Mesenchymal stem cell (in vitro differentiated cells and primary cell): Measurements from ENCODE around the gene TTC23L.

Source experiments
- DNase-seq: peaks from one replicate; pipeline ENCODE4 v3.0.0-alpha.2; 2013
- H2AFZ ChIP-seq: one replicate; pipeline ENCODE4 v1.6.1; 2013; ENCODE audit warnings: low read depth, mild to moderate bottlenecking, control low read depth, inconsistent platforms, low read length, moderate library complexity
- H2AK5ac ChIP-seq: 2 replicates; pipeline ENCODE4 v1.6.1; 2013; ENCODE audit warnings: low read length, moderate library complexity, mild to moderate bottlenecking, inconsistent platforms; ENCODE audit not compliant: severe bottlenecking
- H2BK120ac ChIP-seq: one replicate; pipeline ENCODE4 v1.6.1; 2013; ENCODE audit warnings: low read depth, mild to moderate bottlenecking, inconsistent platforms, low read length, moderate library complexity
- H2BK12ac ChIP-seq, 2 experiments: one replicate each; pipeline ENCODE4 v1.6.1; 2013; ENCODE audit warnings: inconsistent platforms in 2 of 2, low read length in 2 of 2, mild to moderate bottlenecking in 2 of 2, moderate library complexity in 2 of 2, control low read depth in 1 of 2
- H2BK15ac ChIP-seq: one replicate; pipeline ENCODE4 v1.6.1; 2013; ENCODE audit warnings: mild to moderate bottlenecking, low read depth, inconsistent platforms; ENCODE audit not compliant: poor library complexity, severe bottlenecking
- H2BK5ac ChIP-seq: 2 replicates; pipeline ENCODE4 v1.6.1; 2013; ENCODE audit warnings: low read depth, mild to moderate bottlenecking, low read length, control low read depth, inconsistent platforms; ENCODE audit not compliant: poor library complexity, severe bottlenecking
- H3K14ac ChIP-seq, 2 experiments: one replicate each; pipeline ENCODE4 v1.6.1; 2013; ENCODE audit warnings: inconsistent platforms in 2 of 2, low read length in 2 of 2, control low read depth in 1 of 2, mild to moderate bottlenecking in 1 of 2, moderate library complexity in 1 of 2
- H3K18ac ChIP-seq, 2 experiments: one replicate each; pipeline ENCODE4 v1.6.1; 2013; ENCODE audit warnings: inconsistent platforms in 2 of 2, low read length in 2 of 2, control low read depth in 1 of 2, low read depth in 1 of 2, mild to moderate bottlenecking in 1 of 2
- H3K23ac ChIP-seq, 2 experiments: one replicate each; pipeline ENCODE4 v1.6.1; 2013; ENCODE audit warnings: inconsistent platforms in 2 of 2, low read length in 2 of 2, mild to moderate bottlenecking in 2 of 2, moderate library complexity in 2 of 2, control low read depth in 1 of 2
- H3K27ac ChIP-seq: 2 replicates; pipeline ENCODE4 v1.5.1; 2013; ENCODE audit warnings: mild to moderate bottlenecking, moderate library complexity, low read length, control low read depth, inconsistent platforms; ENCODE audit not compliant: poor library complexity, severe bottlenecking
- H3K27me3 ChIP-seq, 2 experiments: 2 replicates each; pipeline versions ENCODE4 v1.6.1 to v1.7.0; 2013; ENCODE audit warnings: low read length in 2 of 2, mild to moderate bottlenecking in 2 of 2, moderate library complexity in 2 of 2, control low read depth in 1 of 2, inconsistent platforms in 1 of 2; ENCODE audit not compliant: control insufficient read depth in 1 of 2, insufficient read depth in 1 of 2
- H3K36me3 ChIP-seq, 2 experiments: 2 replicates each; pipeline versions ENCODE4 v1.6.1 to v1.7.0; 2013; ENCODE audit warnings: low read length in 2 of 2, control low read depth in 1 of 2, inconsistent platforms in 1 of 2, low read depth in 1 of 2, mild to moderate bottlenecking in 1 of 2; ENCODE audit not compliant: insufficient read depth in 2 of 2, control insufficient read depth in 1 of 2
- H3K4ac ChIP-seq, 2 experiments: one replicate each; pipeline ENCODE4 v1.6.1; 2013; ENCODE audit warnings: inconsistent platforms in 2 of 2, low read length in 2 of 2, mild to moderate bottlenecking in 2 of 2, moderate library complexity in 2 of 2, control low read depth in 1 of 2, low read depth in 1 of 2
- H3K4me1 ChIP-seq: 2 replicates; pipeline ENCODE4 v1.6.1; 2013; ENCODE audit warnings: low read depth, low read length, control low read depth; ENCODE audit not compliant: control insufficient read depth, insufficient read depth
- H3K4me2 ChIP-seq: 2 replicates; pipeline ENCODE4 v1.6.1; 2013; ENCODE audit warnings: low read length, mild to moderate bottlenecking, inconsistent platforms; ENCODE audit not compliant: poor library complexity, severe bottlenecking
- H3K4me3 ChIP-seq, 2 experiments: 2 replicates each; pipeline versions ENCODE4 v1.5.1 to v1.7.0; 2013; ENCODE audit warnings: low read length in 2 of 2, mild to moderate bottlenecking in 2 of 2, control low read depth in 1 of 2, low read depth in 1 of 2; ENCODE audit not compliant: insufficient read depth in 1 of 2
- H3K79me1 ChIP-seq: replicated peaks from 2 replicates; pipeline ENCODE4 v1.6.1; 2013; ENCODE audit warnings: mild to moderate bottlenecking, control low read depth, low read length, inconsistent platforms; ENCODE audit not compliant: poor library complexity, severe bottlenecking
- H3K9ac ChIP-seq: 2 replicates; pipeline ENCODE4 v1.7.0; 2013; ENCODE audit warnings: mild to moderate bottlenecking, low read length, moderate library complexity
- H3K9me3 ChIP-seq: 2 replicates; pipeline ENCODE4 v1.7.0; 2013; ENCODE audit warnings: mild to moderate bottlenecking, low read length; ENCODE audit not compliant: control insufficient read depth
- H4K8ac ChIP-seq: one replicate; pipeline ENCODE4 v1.6.1; 2013; ENCODE audit warnings: inconsistent platforms, mild to moderate bottlenecking, low read length, moderate library complexity
- H4K91ac ChIP-seq: one replicate; pipeline ENCODE4 v1.6.1; 2013; ENCODE audit warnings: mild to moderate bottlenecking, low read length, inconsistent platforms
- WGBS: methylation state at CpG from one replicate; pipeline ENCODE4 v1.1.7; 2013; ENCODE audit warnings: mixed read lengths; 5-methylcytosine and 5-hydroxymethylcytosine counted together

Gene TTC23L

DNA sequence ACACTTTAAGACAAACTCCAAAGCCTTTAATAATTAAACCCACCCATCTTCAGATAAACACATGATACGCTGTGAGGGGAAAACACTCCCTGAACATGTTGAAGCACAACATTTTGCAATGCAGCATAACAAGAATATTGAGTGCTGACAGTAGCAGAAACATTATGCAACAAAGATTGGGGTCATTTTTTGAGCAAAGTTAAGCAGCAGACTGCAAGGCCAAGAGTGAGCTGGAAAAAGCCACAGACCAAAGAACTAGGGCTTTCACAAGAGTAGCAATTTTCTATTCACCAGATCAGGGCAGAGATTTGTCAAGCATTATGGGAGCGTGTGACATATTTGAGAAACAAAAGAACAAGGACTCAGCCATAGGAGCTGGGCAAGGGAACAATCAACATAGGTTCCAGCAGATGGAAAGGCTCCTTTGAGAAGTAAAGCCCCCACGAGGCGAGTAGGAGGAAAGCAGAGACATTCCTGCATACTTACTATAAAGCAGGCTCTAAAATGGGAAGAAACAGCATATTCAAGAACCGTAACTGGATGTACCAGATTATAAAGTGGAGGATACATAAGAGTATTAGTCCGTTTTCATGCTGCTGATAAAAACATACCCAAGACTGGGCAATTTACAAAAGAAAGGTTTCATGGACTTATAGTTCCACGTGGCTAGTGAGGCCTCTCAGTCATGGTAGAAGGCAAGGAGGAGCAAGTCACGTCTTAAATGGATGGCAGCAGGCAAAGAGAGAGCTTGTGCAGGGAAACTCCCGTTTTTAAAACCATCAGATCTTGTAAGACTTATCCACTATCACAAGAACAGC, 4.8 kb upstream of the TTC23L start:
- Histone ChIP-seq H3K9me3 (no peaks in the 10 kb centered on the region), H3K4me3 (no peak overlapping the region), H3K18ac (no peak overlapping the region), H3K4ac (no peak overlapping the region), H3K4me2 (no peak overlapping the region), H3K9ac (no peak overlapping the region), H3K27me3 (no peaks in the 10 kb centered on the region), H3K27ac (no peak overlapping the region), H3K79me1 (peaks cover 13% of the 10 kb centered on the region), H3K4me1 (peaks cover 3% of the 10 kb centered on the region), H2AK5ac (no peak overlapping the region), H2BK120ac (no peak overlapping the region), H3K36me3 (peaks cover 21 to 66% of the 10 kb centered on the region in 2 experiments), H2AFZ (no peak overlapping the region), H2BK12ac (no peak overlapping the region), H2BK5ac (no peak overlapping the region), H2BK15ac (no peak overlapping the region), H3K23ac (no peak overlapping the region), H3K14ac (no peak overlapping the region), H4K8ac (no peak overlapping the region), H4K91ac (no peak overlapping the region)
- 92% methylated on average over 8 of the region's 9 CpGs for WGBS
- DNase-seq: peak; percentile 35

DNA sequence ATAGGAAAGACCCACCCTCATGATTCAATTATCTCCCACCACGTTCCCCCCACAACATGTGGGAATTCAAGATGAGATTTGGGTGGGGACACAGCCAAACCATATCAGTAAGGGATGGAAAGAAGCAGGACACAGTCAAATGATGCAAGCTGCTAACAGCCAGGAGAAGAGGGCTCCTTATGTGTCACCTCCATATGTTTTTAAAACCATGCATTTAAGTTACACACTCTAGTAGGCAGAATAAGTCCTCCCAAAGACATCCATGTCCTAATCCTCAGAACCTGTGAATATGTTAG, 4.2 kb upstream of the TTC23L start:
- Histone ChIP-seq H3K27ac (no peak overlapping the region), H2BK12ac (no peak overlapping the region), H3K4me1 (peaks cover 3% of the 10 kb centered on the region), H2AK5ac (no peak overlapping the region), H4K8ac (no peak overlapping the region), H3K9me3 (no peaks in the 10 kb centered on the region), H3K79me1 (peaks cover 10% of the 10 kb centered on the region), H3K9ac (no peak overlapping the region), H3K4ac (no peak overlapping the region), H2AFZ (no peak overlapping the region), H3K4me3 (no peak overlapping the region), H2BK120ac (no peak overlapping the region), H3K36me3 (peaks cover 20 to 60% of the 10 kb centered on the region in 2 experiments), H3K4me2 (no peak overlapping the region), H3K18ac (no peak overlapping the region), H3K27me3 (no peaks in the 10 kb centered on the region), H4K91ac (no peak overlapping the region), H2BK15ac (no peak overlapping the region), H2BK5ac (no peak overlapping the region), H3K14ac (no peak overlapping the region), H3K23ac (no peak overlapping the region)
- 88% methylated on average over 1 of the region's 1 CpG for WGBS
- DNase-seq: no peak

DNA sequence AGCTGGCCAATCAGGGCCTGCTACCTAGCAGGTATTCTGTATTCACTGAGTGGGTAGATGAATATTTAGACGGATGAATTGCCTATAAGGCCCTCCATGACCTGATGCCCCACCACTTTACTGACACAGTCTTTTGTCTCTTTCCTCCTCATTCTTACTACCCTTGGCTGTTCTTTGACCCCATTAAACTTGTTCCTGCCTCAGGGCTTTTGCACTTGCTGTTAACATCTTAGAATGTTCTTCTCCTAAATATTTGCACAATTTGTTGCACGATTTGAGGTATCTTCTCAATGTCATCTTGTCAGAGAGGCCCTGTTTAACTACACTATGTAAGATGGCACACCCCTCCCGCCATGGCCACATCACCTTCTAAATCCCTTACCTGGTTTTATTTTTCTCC, 3.3 kb upstream of the TTC23L start:
- peaks cover 7% of the 10 kb centered on the region for H3K79me1 ChIP-seq
- WGBS: 95% methylated on average over 2 of the region's 3 CpGs

DNA sequence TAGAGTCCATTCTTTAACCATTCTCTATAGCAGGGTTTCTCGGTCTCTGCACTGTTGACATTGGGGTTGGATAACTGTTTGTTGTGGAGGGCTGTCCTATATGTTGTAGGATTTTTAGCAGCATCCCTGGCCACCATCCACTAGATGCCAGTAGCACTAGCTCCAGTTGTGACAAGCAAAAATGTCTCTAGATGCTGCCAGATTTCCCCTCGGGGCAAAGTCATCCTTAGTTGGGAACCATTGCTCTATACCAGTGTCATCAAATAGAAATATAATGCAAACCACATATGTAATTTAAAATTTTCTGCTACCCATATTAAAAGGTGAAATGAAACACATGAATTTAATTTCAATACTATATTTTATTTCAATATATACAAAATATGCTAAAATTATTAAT, 2.9 kb downstream of the TTC23L start:
- Histone ChIP-seq H2AK5ac (no peak overlapping the region), H3K27ac (no peak overlapping the region), H3K14ac (no peak overlapping the region), H3K4ac (no peak overlapping the region), H2BK12ac (no peak overlapping the region), H3K4me2 (no peak overlapping the region), H2BK15ac (no peak overlapping the region), H4K8ac (no peak overlapping the region), H3K36me3 (no peaks in the 10 kb centered on the region), H3K9ac (no peak overlapping the region), H3K18ac (no peak overlapping the region), H3K27me3 (no peaks in the 10 kb centered on the region), H3K23ac (no peak overlapping the region), H3K9me3 (no peaks in the 10 kb centered on the region), H2BK120ac (no peak overlapping the region), H3K4me1 (peaks cover 3% of the 10 kb centered on the region), H4K91ac (no peak overlapping the region), H3K4me3 (no peak overlapping the region), H2BK5ac (no peak overlapping the region), H3K79me1 (no peaks in the 10 kb centered on the region), H2AFZ (no peak overlapping the region)
- DNase-seq: no peak
- 100% methylated on average over 1 of the region's 2 CpGs for WGBS

More for the DNA sequence above, 3.3 kb upstream of the TTC23L start:
- H3K9me3 ChIP-seq: no peaks in the 10 kb centered on the region
- H4K8ac ChIP-seq: no peak overlapping the region
- H4K91ac ChIP-seq: no peak overlapping the region
- H3K18ac ChIP-seq: no peak overlapping the region
- no peaks in the 10 kb centered on the region for H3K27me3 ChIP-seq
- no peak overlapping the region for H3K14ac ChIP-seq
- no peak overlapping the region for H3K4me3 ChIP-seq
- no peak for DNase-seq
- no peak overlapping the region for H2BK12ac ChIP-seq
- H3K4me1 ChIP-seq: peaks cover 3% of the 10 kb centered on the region
- no peak overlapping the region for H3K4me2 ChIP-seq
- H3K27ac ChIP-seq: no peak overlapping the region
- no peak overlapping the region for H3K9ac ChIP-seq
- no peak overlapping the region for H2BK15ac ChIP-seq
- H3K36me3 ChIP-seq: peaks cover 13 to 51% of the 10 kb centered on the region in 2 experiments
- H2BK120ac ChIP-seq: no peak overlapping the region
- H2AK5ac ChIP-seq: no peak overlapping the region
- no peak overlapping the region for H2AFZ ChIP-seq
- no peak overlapping the region for H3K23ac ChIP-seq
- no peak overlapping the region for H3K4ac ChIP-seq
- H2BK5ac ChIP-seq: no peak overlapping the region
